B cell (primary cell): ENCODE measurements around the gene DOCK3. TPM values are rescaled to one million over a fixed set of nuclear protein-coding genes. Genes with fewer than 3 reads are reported as not detected.

Experiments
- ATAC-seq: fragments of 200-7000 bp; cut with Tn5 transposase; one replicate; pipeline ENCODE4 v1.10.0; 2021; ENCODE audit warnings: low read depth, mild to moderate bottlenecking, moderate number of reproducible peaks, moderate library complexity
- CTCF ChIA-PET: fragments of 350-600 bp; sonication (Branson Sonifier 250); formaldehyde crosslinking; loops from one replicate; lab custom pipeline; 2021; ENCODE audit warnings: antibody characterized with exemption, inconsistent platforms; lab: Charles Lee
- POLR2A ChIA-PET: fragments of 350-600 bp; sonication (Branson Sonifier 250); formaldehyde crosslinking; loops from one replicate; lab custom pipeline; 2021; ENCODE audit warnings: antibody characterized with exemption; lab: Charles Lee
- DNase-seq: peaks from one replicate; pipeline ENCODE4 v3.0.0; 2013
- H2AFZ ChIP-seq: 2 replicates; pipeline ENCODE4 v1.6.1; 2012; ENCODE audit warnings: mild to moderate bottlenecking, low read depth, low read length; ENCODE audit not compliant: insufficient read depth, poor library complexity, severe bottlenecking
- H3K27ac ChIP-seq, 2 donors: 1 replicate in 1 of 2; 2 replicates in 1 of 2; pipeline ENCODE4 v1.5.1; 2012 to 2013; ENCODE audit warnings: low read length in 2 of 2, mild to moderate bottlenecking in 2 of 2, moderate library complexity in 1 of 2
- H3K27me3 ChIP-seq, 4 experiments: fragments of 200-600 bp in 1 of 4; sonication (generic) in 1 of 4; replicated peaks in 1 of 4; 1 replicate in 2 of 4; 2 replicates in 2 of 4; pipeline versions ENCODE4 v1.6.1 to v1.7.0; 2013 to 2016; ENCODE audit warnings: low read length in 3 of 4, mild to moderate bottlenecking in 2 of 4, mixed read lengths in 1 of 4, moderate library complexity in 1 of 4; ENCODE audit not compliant: insufficient read depth in 4 of 4, control insufficient read depth in 3 of 4; ENCODE audit errors: control extremely low read depth in 1 of 4
- H3K36me3 ChIP-seq, 2 experiments: replicated peaks in 1 of 2; 1 replicate in 1 of 2; 2 replicates in 1 of 2; pipeline versions ENCODE4 v1.6.1 to v1.7.1; 2013; ENCODE audit warnings: low read length in 1 of 2; ENCODE audit not compliant: insufficient read depth in 2 of 2, control insufficient read depth in 1 of 2; ENCODE audit errors: control extremely low read depth in 1 of 2, extremely low read depth in 1 of 2
- H3K4me1 ChIP-seq, 2 donors: fragments of 200-600 bp in 1 of 2; sonication (generic) in 1 of 2; 1 replicate in 1 of 2; 2 replicates in 1 of 2; pipeline versions ENCODE4 v1.5.1 to v1.6.1; 2013 to 2017; ENCODE audit warnings: low read length in 2 of 2; ENCODE audit not compliant: control insufficient read depth in 2 of 2, insufficient read depth in 2 of 2
- H3K4me2 ChIP-seq: replicated peaks from 2 replicates; pipeline ENCODE3; 2012; ENCODE audit warnings: mild to moderate bottlenecking, low read depth, low read length; ENCODE audit not compliant: poor library complexity, severe bottlenecking
- H3K4me3 ChIP-seq, 5 experiments: fragments of 200-600 bp in 1 of 5; sonication (generic) in 1 of 5; 1 replicate in 3 of 5; 2 replicates in 2 of 5; pipeline versions ENCODE4 v1.5.1 to v1.7.0; 2011 to 2016; ENCODE audit warnings: low read length in 4 of 5, mild to moderate bottlenecking in 4 of 5, low read depth in 2 of 5, control low read depth in 1 of 5, moderate library complexity in 1 of 5; ENCODE audit not compliant: insufficient read depth in 1 of 5; ENCODE audit errors: control extremely low read depth in 1 of 5, extremely low read depth in 1 of 5
- H3K79me2 ChIP-seq: fragments of 200-600 bp; sonication (generic); one replicate; pipeline ENCODE4 v1.6.0; 2016; ENCODE audit warnings: low read length; ENCODE audit not compliant: control insufficient read depth, insufficient read depth
- H3K9ac ChIP-seq: fragments of 200-600 bp; sonication (generic); 2 replicates; pipeline ENCODE4 v1.6.1; 2017; ENCODE audit warnings: mild to moderate bottlenecking, low read length, moderate library complexity
- H3K9me3 ChIP-seq, 3 donors: one replicate each; pipeline versions ENCODE4 v1.6.1 to v1.7.1; 2013; ENCODE audit warnings: low read length in 2 of 3; ENCODE audit not compliant: control insufficient read depth in 2 of 3, insufficient read depth in 1 of 3; ENCODE audit errors: control extremely low read depth in 1 of 3
- H4K20me1 ChIP-seq: 2 replicates; pipeline ENCODE4 v1.6.0; 2012; ENCODE audit warnings: mild to moderate bottlenecking, low read length; ENCODE audit not compliant: insufficient read depth, control insufficient read depth, poor library complexity, severe bottlenecking
- H3K27ac Mint-ChIP-seq: one replicate; pipeline ENCODE4 v1.8.0; 2021; ENCODE audit warnings: mixed read lengths
- H3K27me3 Mint-ChIP-seq: one replicate; pipeline ENCODE4 v1.8.0; 2021; ENCODE audit warnings: mixed read lengths
- H3K4me1 Mint-ChIP-seq: one replicate; pipeline ENCODE4 v1.8.0; 2021; ENCODE audit warnings: mixed read lengths
- H3K4me3 Mint-ChIP-seq: one replicate; pipeline ENCODE4 v1.8.0; 2021; ENCODE audit warnings: mixed read lengths
- H3K9me3 Mint-ChIP-seq: one replicate; pipeline ENCODE4 v1.8.0; 2022; ENCODE audit warnings: mixed read lengths; ENCODE audit not compliant: insufficient read depth
- CTCF ChIP-seq: fragments of 200-600 bp; IDR thresholded peaks from one replicate; pipeline ENCODE4 v1.8.0; 2022; ENCODE audit warnings: antibody characterized with exemption, mild to moderate bottlenecking
- EZH2 ChIP-seq: IDR thresholded peaks from 2 replicates; pipeline ENCODE4 v1.6.1; 2012; ENCODE audit warnings: borderline replicate concordance, low read depth, mild to moderate bottlenecking, moderate library complexity, low read length; ENCODE audit not compliant: insufficient read depth, poor library complexity, severe bottlenecking
- WGBS: methylation state at CpG from one replicate; pipeline ENCODE4 v1.1.5; 2013; ENCODE audit warnings: missing lambda C conversion rate; ENCODE audit not compliant: insufficient coverage; 5-methylcytosine and 5-hydroxymethylcytosine counted together
- intact Hi-C: fragments of 100-400 bp; cut with micrococcal nuclease; formaldehyde crosslinking; loops from one replicate; pipeline ENCODE4 v1.10.0; 2022
- polyA plus RNA-seq: library from polyadenylated mRNA; depleted of rRNA; stranded (reverse); fragments of >200 nt; gene quantifications from 2 replicates; pipeline ENCODE4 v1.2.3, GENCODE V29; 2012
- total RNA-seq, 2 donors: library from RNA; stranded (reverse); fragments of 120-200 nt in 1 of 2; gene quantifications; 1 replicate in 1 of 2; 2 replicates in 1 of 2; pipeline versions ENCODE4 v1.2.3 to v1.2.4, GENCODE V29; 2013 to 2022

Gene DOCK3
- total and polyA plus RNA-seq, 2 donors (not counting 1 experiment from before 2014, with no cell fraction given) = 0.06 to 0.30 TPM

GRCh38 chr3:51375571-51375970 is 700.8 kb downstream of the DOCK3 start:
- Mint-ChIP-seq H3K9me3 (no peaks in the 10 kb centered on the region), H3K4me1 (no peaks in the 10 kb centered on the region), H3K27me3 (peaks cover 41% of the 10 kb centered on the region), H3K4me3 (no peak overlapping the region), H3K27ac (no peak overlapping the region)
- ATAC-seq = no peak
- ChIA-PET CTCF (interaction anchor here (1.2 to 1.3 kb wide), 2 partner anchors 12 to 275 kb away, joined by 3 read pairs; no protein-coding TSS in a partner anchor), POLR2A (no interaction called here)
- Histone ChIP-seq H2AFZ (no peak overlapping the region), H3K4me1 (no peaks in the 10 kb centered on the region), H3K27me3 (peaks cover 0 to 30% (median 4%) of the 10 kb centered on the region in 4 experiments), H3K9me3 (no peaks in the 10 kb centered on the region), H3K4me3 (no peak overlapping the region), H3K36me3 (no peaks in the 10 kb centered on the region), H4K20me1 (no peaks in the 10 kb centered on the region), H3K9ac (no peak overlapping the region), H3K27ac (no peak overlapping the region), H3K4me2 (no peak overlapping the region), H3K79me2 (no peaks in the 10 kb centered on the region)
- DNase-seq = no peak
- WGBS = 96% methylated on average over 8 of the region's 8 CpGs
- intact Hi-C loops = no loop called here
- TF ChIP-seq EZH2 (no peak), CTCF (no peak)

GRCh38 chr3:51378065-51378464 is 703.3 kb downstream of the DOCK3 start:
- Histone ChIP-seq H2AFZ (no peak overlapping the region), H3K79me2 (peaks cover 6% of the 10 kb centered on the region), H3K27ac (no peak overlapping the region), H3K36me3 (no peaks in the 10 kb centered on the region), H3K4me3 (no peak overlapping the region), H3K9me3 (no peaks in the 10 kb centered on the region), H3K27me3 (peaks cover 0 to 27% (median 4%) of the 10 kb centered on the region in 4 experiments), H3K4me1 (no peaks in the 10 kb centered on the region), H3K9ac (no peak overlapping the region), H4K20me1 (no peaks in the 10 kb centered on the region), H3K4me2 (no peak overlapping the region)
- TF ChIP-seq EZH2 = no peak
- no peak for TF ChIP-seq CTCF
- DNase-seq = no peak
- CTCF ChIA-PET = interaction anchor here (0.5 to 2.5 kb wide), 3 partner anchors 11 to 763 kb away, joined by 3 to 18 read pairs (median 12); partner anchors contain the start of gene MAPKAPK3
- intact Hi-C loops = no loop called here
- H3K27me3 Mint-ChIP-seq = peaks cover 29% of the 10 kb centered on the region
- H3K9me3 Mint-ChIP-seq = no peaks in the 10 kb centered on the region
- H3K4me3 Mint-ChIP-seq = no peak overlapping the region
- POLR2A ChIA-PET = no interaction called here
- H3K27ac Mint-ChIP-seq = no peak overlapping the region
- 53% methylated on average over 5 of the region's 5 CpGs for WGBS
- H3K4me1 Mint-ChIP-seq = no peaks in the 10 kb centered on the region
- ATAC-seq = no peak
